Keratinocyte (primary cell): ENCODE measurements around the gene TEKTIP1. TPM values are rescaled to one million over a fixed set of nuclear protein-coding genes. Genes with fewer than 3 reads are reported as not detected.

Experiments used
- DNase-seq: peaks from one replicate; pipeline ENCODE4 v3.0.0-alpha.2; 2011; ENCODE audit warnings: low read depth, missing footprints, low spot score
- FAIRE-seq: peaks from 2 replicates; lab custom pipeline; 2011; peaks lifted over from hg19 to GRCh38; lab: Jason Lieb, UNC
- H2AFZ ChIP-seq: 2 replicates; pipeline ENCODE4 v1.6.0; 2012; ENCODE audit warnings: low read length, control low read depth, inconsistent platforms; ENCODE audit not compliant: control insufficient read depth
- H3K27ac ChIP-seq: 2 replicates; pipeline ENCODE4 v1.5.1; 2011; ENCODE audit warnings: low read length; ENCODE audit not compliant: control insufficient read depth, insufficient read depth
- H3K27me3 ChIP-seq: 3 replicates; pipeline ENCODE4 v1.6.0; 2011; ENCODE audit warnings: low read length; ENCODE audit not compliant: control insufficient read depth, insufficient read depth; ENCODE audit errors: extremely low read depth
- H3K36me3 ChIP-seq, 2 experiments: 2 replicates in 1 of 2; 3 replicates in 1 of 2; pipeline ENCODE4 v1.5.1; 2011; ENCODE audit warnings: low read length in 2 of 2, mild to moderate bottlenecking in 1 of 2; ENCODE audit not compliant: control insufficient read depth in 2 of 2, insufficient read depth in 2 of 2; ENCODE audit errors: extremely low read depth in 1 of 2
- H3K4me1 ChIP-seq: 3 replicates; pipeline ENCODE4 v1.5.1; 2011; ENCODE audit warnings: low read length; ENCODE audit not compliant: control insufficient read depth, insufficient read depth; ENCODE audit errors: extremely low read depth
- H3K4me2 ChIP-seq: 3 replicates; pipeline ENCODE4 v1.6.0; 2011; ENCODE audit warnings: low read depth, low read length; ENCODE audit not compliant: control insufficient read depth, insufficient read depth; ENCODE audit errors: extremely low read depth
- H3K4me3 ChIP-seq, 3 experiments: fragments of 200-600 bp in 1 of 3; sonication (generic) in 1 of 3; 2 replicates in 2 of 3; 3 replicates in 1 of 3; pipeline ENCODE4 v1.5.1; 2011 to 2016; ENCODE audit warnings: low read length in 3 of 3, mild to moderate bottlenecking in 3 of 3, control low read depth in 2 of 3, inconsistent platforms in 1 of 3, low read depth in 1 of 3, mixed read lengths in 1 of 3, mixed run types in 1 of 3, moderate library complexity in 1 of 3; ENCODE audit not compliant: control insufficient read depth in 2 of 3, insufficient read depth in 2 of 3; ENCODE audit errors: extremely low read depth in 1 of 3
- H3K79me2 ChIP-seq: 2 replicates; pipeline ENCODE4 v1.6.0; 2012; ENCODE audit warnings: low read length; ENCODE audit not compliant: control insufficient read depth, insufficient read depth
- H3K9ac ChIP-seq: 3 replicates; pipeline ENCODE4 v1.6.0; 2011; ENCODE audit warnings: low read length; ENCODE audit not compliant: control insufficient read depth, insufficient read depth; ENCODE audit errors: extremely low read depth
- H3K9me1 ChIP-seq: 3 replicates; pipeline ENCODE4 v1.6.0; 2011; ENCODE audit warnings: low read length; ENCODE audit not compliant: control insufficient read depth, insufficient read depth; ENCODE audit errors: extremely low read depth
- H3K9me3 ChIP-seq: 2 replicates; pipeline ENCODE4 v1.5.1; 2012; ENCODE audit warnings: low read depth, low read length; ENCODE audit not compliant: control insufficient read depth
- H4K20me1 ChIP-seq: 3 replicates; pipeline ENCODE4 v1.6.0; 2011; ENCODE audit warnings: low read length; ENCODE audit not compliant: control insufficient read depth, insufficient read depth; ENCODE audit errors: extremely low read depth
- EZH2 ChIP-seq: IDR thresholded peaks from one replicate; pipeline ENCODE4 v1.6.1; 2012; ENCODE audit warnings: inconsistent platforms, mild to moderate bottlenecking, low read length, moderate library complexity
- dilution Hi-C: fragments of 300-500 bp; cut with MboI; formaldehyde crosslinking; loops from one replicate; pipeline ENCODE4 v1.7.0; 2020; ENCODE audit warnings: low sequenced_read_pairs; ENCODE audit not compliant: extremely low pct_ligation_motif_present
- polyA plus RNA-seq, 5 experiments: library from polyadenylated mRNA; depleted of rRNA in 3 of 5; stranded (reverse) in 3 of 5; stranded (forward) in 1 of 5; unstranded in 1 of 5; fragments of >200 nt; gene quantifications; 1 replicate in 1 of 5; 2 replicates in 3 of 5; 3 replicates in 1 of 5; pipeline versions ENCODE4 v1.2.1 to v1.2.3, GENCODE V29; 2011 to 2012; ENCODE audit warnings: missing spikeins in 2 of 5, low read depth in 1 of 5, low replicate concordance in 1 of 5
- TF ChIP-seq, protein P1 (sequence below), 3 experiments: IDR thresholded peaks in 1 of 3; conservative IDR thresholded peaks in 1 of 3; optimal IDR thresholded peaks in 1 of 3; 2 replicates in 2 of 3; 3 replicates in 1 of 3; pipeline versions ENCODE3 to v1.5.1; 2011; ENCODE audit warnings: low read length in 3 of 3, mild to moderate bottlenecking in 3 of 3, moderate library complexity in 2 of 3, control low read depth in 1 of 3, inconsistent platforms in 1 of 3; ENCODE audit not compliant: insufficient read depth in 2 of 3; ENCODE audit errors: extremely low read depth in 1 of 3

Gene TEKTIP1
- polyA plus RNA-seq, 1 donor (not counting 4 experiments of a cell fraction or from before 2014, with no cell fraction given), result not detected

DNA sequence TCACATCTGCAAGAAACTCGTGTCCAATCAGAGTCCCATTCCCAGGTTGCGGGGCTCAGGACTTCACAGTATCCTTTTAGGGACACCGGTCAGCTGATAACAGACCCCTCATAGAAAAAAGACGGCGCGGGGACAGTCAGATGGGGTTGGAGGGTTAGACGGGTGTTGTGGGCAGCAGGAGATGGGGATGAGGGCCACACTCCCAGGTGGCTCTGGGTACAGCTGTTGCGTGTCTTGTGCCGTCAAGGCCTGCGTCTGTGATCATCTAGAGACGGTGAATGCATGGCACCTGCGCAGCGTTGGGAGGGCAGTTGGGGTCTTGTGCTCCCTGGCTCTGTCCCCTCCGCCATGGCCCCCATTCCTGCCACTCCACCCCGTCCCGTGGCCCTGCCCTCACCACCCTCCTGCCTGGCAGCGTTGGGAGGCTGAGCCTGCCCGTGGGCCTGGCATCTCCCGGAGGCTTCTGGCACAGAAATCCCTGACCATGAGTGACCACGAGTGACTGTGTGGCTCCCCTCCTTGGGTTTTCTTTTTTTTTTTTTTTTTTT lies 14.0 kb upstream of the TEKTIP1 start:
- Histone ChIP-seq H3K36me3 (peaks cover 17 to 25% of the 10 kb centered on the region in 2 experiments), H3K27ac (no peak overlapping the region), H2AFZ (no peak overlapping the region), H3K9me3 (no peaks in the 10 kb centered on the region), H3K79me2 (peaks cover 28% of the 10 kb centered on the region), H3K27me3 (no peaks in the 10 kb centered on the region), H3K4me3 (no peak overlapping the region), H3K4me2 (no peak overlapping the region), H3K4me1 (peaks cover 16% of the 10 kb centered on the region), H4K20me1 (peaks cover 26% of the 10 kb centered on the region), H3K9ac (no peak overlapping the region), H3K9me1 (peaks cover 2% of the 10 kb centered on the region)
- no peak for TF ChIP-seq EZH2
- TF ChIP-seq, protein P1, sequence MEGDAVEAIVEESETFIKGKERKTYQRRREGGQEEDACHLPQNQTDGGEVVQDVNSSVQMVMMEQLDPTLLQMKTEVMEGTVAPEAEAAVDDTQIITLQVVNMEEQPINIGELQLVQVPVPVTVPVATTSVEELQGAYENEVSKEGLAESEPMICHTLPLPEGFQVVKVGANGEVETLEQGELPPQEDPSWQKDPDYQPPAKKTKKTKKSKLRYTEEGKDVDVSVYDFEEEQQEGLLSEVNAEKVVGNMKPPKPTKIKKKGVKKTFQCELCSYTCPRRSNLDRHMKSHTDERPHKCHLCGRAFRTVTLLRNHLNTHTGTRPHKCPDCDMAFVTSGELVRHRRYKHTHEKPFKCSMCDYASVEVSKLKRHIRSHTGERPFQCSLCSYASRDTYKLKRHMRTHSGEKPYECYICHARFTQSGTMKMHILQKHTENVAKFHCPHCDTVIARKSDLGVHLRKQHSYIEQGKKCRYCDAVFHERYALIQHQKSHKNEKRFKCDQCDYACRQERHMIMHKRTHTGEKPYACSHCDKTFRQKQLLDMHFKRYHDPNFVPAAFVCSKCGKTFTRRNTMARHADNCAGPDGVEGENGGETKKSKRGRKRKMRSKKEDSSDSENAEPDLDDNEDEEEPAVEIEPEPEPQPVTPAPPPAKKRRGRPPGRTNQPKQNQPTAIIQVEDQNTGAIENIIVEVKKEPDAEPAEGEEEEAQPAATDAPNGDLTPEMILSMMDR (optimal IDR thresholded peaks at IDR 0.05 in 1 of 3, IDR thresholded peaks at IDR 0.05 in 1 of 3, conservative IDR thresholded peaks at IDR 0.05 in 1 of 3; ENCODE audit: extremely low read depth in 1 of 3, insufficient read depth in 2 of 3, low read length in 3 of 3), result no peak
- no peak for DNase-seq
- no peak for FAIRE-seq
- dilution Hi-C loops, result no loop called here

DNA sequence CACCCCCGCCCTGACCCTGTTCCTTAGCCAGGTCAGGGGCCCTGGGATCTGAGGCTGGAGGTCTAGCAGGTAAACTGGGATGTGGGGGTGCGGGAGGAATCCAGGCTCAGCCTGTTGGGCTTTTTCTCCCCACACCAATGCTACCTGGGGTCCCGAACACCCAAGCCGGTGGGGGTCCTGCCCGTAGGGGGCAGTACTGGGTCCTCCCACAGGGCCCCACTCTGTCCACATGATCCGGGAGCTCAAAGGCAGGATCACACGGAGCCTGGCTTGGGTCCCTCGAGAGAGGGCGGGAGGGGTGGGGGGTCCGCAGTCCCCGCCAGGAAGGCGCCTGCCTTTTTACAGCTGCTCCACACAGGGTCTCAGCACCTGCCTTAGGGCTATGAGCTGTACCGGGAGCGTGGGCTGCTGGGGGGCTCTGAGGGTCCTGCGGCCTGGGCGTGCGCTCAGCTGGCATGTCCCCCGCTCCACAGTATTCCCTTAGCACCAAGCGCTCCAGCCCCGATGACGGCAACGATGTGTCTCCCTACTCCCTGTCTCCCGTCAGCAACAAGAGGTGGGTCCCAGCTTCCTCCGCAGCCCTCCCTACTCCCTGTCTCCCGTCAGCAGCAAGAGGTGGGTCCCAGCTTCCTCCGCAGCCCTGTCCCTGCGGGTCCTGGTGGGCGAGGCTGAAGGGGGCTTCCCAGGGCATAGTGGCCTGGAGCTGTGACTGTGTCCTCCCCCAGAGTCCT lies 12.3 kb upstream of the TEKTIP1 start:
- Histone ChIP-seq H2AFZ (no peak overlapping the region), H3K9me1 (no peaks in the 10 kb centered on the region), H3K27ac (no peak overlapping the region), H4K20me1 (peaks cover 13% of the 10 kb centered on the region), H3K4me3 (no peak overlapping the region), H3K4me2 (no peak overlapping the region), H3K9ac (no peak overlapping the region), H3K9me3 (no peaks in the 10 kb centered on the region), H3K27me3 (no peaks in the 10 kb centered on the region), H3K79me2 (peaks cover 27% of the 10 kb centered on the region), H3K36me3 (peaks cover 23 to 25% of the 10 kb centered on the region in 2 experiments), H3K4me1 (no peaks in the 10 kb centered on the region)
- TF ChIP-seq, protein P1 (optimal IDR thresholded peaks at IDR 0.05 in 1 of 3, IDR thresholded peaks at IDR 0.05 in 1 of 3, conservative IDR thresholded peaks at IDR 0.05 in 1 of 3; ENCODE audit: extremely low read depth in 1 of 3, insufficient read depth in 2 of 3, low read length in 3 of 3), result no peak
- TF ChIP-seq EZH2, result no peak
- dilution Hi-C loops, result no loop called here
- no peak for DNase-seq
- no peak for FAIRE-seq
